ENCODE data around the gene JAZF1.

JAZF1 gene

DNA sequence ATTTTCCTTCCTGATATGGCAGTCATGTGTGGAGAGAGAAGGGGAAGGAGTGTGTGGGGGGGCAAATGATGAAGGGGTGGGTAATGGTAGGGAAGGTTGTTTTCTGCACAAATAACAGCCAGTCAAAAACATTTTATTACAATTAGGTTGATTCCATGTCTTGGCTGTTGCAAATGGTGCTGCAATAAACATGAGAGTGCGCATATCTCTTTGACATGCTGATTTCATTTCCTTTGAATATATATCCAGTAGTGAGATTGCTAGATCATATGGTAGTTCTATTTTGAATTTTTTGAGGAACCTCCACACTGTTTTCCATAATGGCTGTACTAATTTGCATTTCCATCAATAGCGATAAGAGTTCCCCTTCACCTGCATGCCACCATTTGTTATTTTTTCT is 10.6 kb upstream of the JAZF1 start:
- DNase-seq: no peak

DNA sequence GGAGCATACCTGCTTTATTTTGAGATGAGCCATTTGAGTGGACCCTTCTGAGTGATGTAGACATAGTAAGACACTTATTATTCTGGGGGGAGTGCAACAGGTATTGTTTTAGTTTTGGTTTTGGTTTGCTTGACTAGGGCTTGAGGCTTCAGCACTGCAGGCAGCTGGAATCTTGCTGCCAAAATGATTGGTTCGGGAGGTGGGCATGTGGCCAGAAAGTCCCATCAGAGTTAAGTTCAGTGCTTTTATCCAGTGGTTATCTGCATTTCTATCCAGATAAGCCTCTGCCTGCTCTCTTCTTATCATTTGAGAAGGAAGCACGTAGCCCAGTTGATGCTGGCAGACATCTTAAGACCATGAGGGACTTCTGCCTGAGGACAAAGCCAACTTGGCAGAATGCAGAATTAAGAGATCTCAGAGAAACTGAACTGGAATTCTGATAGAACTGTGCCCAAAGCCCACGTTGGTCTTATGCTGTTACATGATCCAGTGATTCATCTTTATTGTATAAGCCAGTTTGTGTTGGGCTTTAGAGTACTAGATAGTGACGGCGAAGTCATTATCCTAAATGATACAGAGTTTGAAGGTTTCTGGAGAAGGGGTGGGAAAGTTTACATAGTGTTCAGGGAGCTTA is 9.6 kb upstream of the JAZF1 start:
- no peak for DNase-seq

- DNase-seq: no peak
Measured at GRCh38 chr7:28187012-28187411, 6.4 kb upstream of the JAZF1 start.

DNA sequence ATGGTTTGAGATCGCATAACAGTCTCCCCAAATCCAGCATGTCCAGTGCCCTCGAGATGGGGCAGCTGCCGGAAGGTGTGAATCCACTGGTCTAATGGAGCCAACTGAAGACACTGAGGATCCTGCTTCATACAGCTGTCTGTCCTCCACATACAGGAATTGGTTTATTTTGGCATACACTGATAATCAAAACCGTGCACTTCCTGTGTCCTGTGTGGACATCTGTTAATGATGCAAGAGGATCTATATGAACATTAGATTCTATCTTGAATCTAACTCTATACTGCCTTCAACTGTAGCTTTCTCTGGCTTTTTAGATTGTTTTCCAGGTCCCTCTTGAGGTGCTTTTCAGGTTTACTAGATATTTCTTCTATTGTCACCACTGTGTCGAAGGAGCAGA is 3.0 kb upstream of the JAZF1 start:
- DNase-seq: no peak

- DNase-seq: no peak
Measured at GRCh38 chr7:28182071-28182471, 1.5 kb upstream of the JAZF1 start.

DNA sequence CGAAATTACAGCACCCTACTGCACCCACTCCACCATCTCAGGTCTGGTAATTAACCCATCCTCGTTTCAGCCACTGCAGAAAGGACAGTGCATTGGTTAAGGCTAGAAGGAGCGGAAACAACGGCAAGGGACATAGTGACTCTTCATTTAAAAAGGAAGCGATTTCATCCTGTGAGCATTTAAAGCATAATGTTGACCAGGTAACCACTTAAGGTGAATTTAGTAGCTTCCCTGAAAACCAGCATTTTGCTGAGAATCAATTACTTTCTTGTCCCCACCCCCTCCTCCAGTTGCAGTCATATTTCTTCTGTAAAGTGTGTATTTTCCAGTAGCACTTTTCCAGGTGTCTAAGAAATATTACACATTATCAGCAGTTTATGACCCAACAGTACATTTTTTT is 821 bp upstream of the JAZF1 start:
- DNase-seq: no peak

- no peak for DNase-seq
Measured at GRCh38 chr7:28180031-28180363, 598 bp downstream of the JAZF1 start.

DNA sequence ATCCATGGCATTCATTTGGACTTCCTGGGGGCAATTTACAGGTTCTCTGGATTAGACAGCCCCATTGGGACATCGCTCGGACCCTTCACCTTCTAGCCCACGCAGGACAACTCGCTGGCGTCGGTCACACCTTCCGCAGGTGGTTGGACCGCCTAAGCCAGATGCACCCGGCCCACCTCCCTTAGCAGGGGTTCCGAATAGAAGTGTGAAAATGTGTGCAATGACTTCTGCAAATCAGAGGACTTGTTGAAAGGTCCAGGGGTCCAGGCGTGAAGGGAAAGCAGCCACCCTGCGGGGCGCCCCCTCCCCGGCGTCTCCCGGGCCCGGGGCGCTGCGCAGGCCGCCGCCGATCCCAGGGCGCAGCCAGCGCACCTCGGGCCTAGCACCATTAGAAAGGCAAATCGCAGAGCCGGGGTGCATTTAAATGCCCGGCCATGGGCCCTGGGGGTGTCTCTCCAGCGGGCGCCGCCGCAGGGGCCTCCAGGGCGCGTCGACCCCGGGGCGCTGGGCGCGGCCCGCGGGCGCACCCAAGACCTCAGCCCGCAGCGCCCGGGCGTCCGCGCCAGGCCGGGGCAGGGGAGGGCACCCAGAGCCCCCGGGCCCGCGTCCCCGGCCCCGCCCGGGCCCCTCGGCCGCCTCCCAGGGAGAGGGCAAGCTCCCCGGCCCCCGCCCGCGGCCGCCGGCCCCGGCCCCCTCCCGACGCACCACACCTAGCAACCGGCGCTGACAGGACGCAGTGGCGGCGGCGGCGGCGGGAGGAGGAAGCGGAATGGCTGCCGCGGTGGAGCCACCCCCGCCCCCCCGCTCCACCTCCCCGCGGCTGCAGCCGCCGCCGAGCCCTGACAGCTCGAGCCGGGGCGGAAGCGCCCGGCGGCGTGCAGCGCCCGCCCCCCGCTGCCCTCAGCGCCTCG is 1.2 kb downstream of the JAZF1 start:
- DNase-seq: no peak

DNA sequence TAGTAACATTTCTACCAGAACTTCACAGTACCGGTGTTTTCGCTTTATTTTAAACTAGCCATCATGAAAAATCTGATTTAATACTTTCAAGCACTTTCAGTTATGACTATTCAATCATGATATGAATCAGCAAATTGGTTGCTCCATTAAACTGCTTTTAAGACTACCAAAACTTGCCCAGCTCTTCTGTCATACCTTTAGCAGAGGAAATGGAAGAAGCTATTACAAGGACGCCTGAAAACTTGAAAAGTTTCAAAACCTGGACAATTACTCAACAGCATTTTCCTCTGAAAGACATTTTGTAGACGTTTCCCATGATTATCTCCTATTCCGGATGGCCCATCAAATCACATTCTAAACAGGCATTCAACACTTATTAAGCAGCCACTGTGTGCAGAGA is 2.0 kb downstream of the JAZF1 start:
- DNase-seq: no peak

GRCh38 chr7:28177836-28178235 is 2.8 kb downstream of the JAZF1 start:
- DNase-seq: no peak

DNA sequence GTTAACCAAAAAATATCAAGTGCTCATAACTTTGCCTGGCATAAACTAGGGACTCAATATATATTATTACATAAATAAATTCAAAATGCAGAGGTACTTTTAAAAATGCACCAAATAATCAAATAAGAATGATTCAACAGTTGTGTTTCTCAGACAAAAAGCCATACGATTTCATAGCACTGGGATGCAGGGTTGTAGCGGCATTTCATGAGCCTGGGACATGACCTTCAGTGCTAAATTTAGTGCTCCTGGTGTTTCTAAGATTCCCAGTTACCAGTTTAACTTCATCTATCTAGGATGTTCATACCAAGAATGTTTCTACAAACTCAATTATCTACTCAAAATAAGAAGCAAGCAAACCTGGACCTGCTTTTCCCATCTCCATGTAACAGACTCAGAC is 4.0 kb downstream of the JAZF1 start:
- DNase-seq: no peak

DNA sequence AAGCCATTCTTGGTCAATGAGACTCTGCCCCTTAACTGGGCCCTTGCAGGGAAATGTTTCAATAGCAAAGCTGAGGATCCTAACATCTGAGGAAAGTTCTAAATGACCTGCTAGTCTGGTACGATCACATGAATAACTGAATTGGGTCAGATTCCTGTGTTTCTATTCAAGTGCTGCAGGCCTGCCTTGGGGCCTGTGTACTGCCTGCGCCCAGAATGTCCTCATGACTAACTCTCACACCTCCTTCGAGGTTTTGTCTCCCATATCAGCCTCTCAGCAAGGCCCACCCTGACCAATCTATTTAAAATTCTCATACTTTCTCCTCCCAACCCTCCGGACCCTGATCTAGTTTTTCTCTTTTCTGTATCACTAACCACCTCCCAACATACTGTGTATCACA is 4.4 kb downstream of the JAZF1 start:
- DNase-seq: no peak

DNA sequence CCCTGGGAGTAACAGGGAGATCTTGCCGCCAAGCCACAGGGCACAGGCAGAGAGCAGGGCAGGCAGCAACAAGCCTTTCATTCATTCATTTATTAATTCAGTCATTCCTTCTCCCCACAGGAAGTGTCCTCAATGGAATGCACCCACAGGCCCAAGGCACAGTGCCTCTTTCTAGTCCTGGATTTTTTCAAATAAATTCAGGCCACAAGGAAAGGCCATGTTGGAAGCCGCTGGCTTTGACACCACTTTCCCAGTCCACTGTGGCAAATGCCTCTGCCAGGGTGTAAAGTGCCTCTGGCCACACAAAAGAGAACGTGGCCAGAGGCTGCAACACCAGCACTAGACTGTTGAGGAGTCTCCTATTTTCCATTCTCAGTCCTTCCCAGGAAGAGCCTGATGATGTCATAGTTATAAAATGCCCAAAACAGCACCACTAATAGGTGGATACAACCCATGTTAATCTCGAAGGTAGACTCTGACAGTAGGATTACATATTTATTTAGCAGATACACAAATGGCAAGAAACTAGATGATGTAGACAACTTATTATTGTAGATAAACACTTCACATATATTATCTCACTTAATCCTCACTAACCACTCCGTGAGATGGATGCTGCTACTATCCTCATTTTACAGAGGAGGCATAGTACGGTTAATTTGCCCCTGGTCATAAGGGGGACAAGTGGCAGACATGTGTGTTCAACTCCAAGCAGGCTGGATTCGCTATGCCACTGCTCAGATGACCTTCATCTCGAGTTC is 5.5 kb downstream of the JAZF1 start:
- no peak for DNase-seq

- DNase-seq: no peak
Measured at GRCh38 chr7:28174442-28174841, 6.2 kb downstream of the JAZF1 start.

- DNase-seq: no peak
Measured at GRCh38 chr7:28173531-28173930, 7.1 kb downstream of the JAZF1 start.

DNA sequence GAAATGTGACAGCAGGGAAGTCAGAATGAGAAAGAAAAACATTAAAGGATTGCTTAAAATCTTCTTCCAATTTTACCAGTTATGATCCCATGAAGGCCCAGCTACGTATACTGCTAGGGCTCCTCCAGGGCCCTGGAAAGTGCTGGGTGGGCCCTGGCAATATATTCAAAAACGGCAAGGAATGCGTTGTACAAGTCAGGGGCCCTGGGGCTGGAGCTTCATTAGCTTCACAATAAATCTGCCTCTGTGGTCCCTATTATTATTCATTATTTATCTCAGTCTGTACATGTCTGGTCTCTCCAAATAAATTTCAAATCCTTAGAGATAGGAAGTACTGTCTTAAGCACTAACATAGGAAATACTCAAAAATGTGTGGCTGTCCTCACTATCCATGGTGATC is 7.6 kb downstream of the JAZF1 start:
- DNase-seq: no peak

- DNase-seq: no peak
Measured at GRCh38 chr7:28170701-28171100, 9.9 kb downstream of the JAZF1 start.

DNA sequence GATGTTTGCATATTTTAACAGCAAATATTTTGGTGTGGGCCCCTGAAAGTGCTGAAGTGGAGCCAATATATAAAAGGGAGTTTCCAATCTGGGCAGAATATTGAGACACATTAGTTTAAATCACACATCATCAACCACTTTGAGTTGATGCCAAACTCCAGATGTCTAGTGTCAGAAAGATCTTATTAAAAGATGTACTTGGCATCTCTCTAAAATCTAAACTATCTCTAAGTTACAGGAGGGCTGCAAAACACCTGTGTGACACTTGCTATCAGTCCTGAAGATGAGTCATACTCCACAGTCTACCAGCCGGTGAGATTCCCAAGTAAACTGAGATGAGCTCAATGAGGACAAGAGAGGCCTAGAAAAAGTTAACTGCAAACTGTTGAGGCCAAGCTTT is 11.4 kb downstream of the JAZF1 start:
- no peak for DNase-seq

DNA sequence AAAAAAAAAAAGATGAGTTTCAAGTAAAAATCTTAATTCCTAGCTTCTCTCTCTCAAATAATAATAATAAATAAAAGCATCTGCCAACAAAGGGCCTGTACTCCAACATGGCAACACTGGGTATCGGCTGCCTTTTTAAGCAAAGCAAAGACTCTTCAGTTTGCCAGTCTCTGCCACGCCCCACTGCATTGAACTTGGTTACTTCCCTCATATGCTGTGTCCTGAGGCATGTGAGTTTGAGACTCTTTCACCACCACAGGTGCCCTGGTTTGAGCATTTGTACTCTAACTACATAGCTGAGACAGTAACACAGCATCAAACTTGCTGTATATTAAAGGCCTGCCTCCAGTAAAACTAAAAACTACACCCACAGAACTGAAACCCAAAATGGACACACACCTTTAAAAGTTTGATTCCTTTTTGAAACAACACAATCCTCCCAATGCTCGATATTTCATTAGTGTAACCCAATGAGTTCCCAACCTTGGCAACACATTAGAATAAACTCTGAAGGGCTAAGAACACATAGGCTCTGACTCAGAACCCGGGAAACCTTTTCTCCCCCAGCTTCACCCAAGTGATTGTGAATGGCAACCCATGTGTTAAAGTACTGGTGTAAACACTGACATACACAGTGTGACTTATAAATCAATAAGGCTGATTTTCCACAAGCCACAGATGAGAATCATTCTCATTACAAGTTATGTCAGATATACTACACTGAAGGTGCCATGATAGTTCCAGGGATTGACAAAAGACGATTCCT is 12.0 kb downstream of the JAZF1 start:
- DNase-seq: no peak

DNA sequence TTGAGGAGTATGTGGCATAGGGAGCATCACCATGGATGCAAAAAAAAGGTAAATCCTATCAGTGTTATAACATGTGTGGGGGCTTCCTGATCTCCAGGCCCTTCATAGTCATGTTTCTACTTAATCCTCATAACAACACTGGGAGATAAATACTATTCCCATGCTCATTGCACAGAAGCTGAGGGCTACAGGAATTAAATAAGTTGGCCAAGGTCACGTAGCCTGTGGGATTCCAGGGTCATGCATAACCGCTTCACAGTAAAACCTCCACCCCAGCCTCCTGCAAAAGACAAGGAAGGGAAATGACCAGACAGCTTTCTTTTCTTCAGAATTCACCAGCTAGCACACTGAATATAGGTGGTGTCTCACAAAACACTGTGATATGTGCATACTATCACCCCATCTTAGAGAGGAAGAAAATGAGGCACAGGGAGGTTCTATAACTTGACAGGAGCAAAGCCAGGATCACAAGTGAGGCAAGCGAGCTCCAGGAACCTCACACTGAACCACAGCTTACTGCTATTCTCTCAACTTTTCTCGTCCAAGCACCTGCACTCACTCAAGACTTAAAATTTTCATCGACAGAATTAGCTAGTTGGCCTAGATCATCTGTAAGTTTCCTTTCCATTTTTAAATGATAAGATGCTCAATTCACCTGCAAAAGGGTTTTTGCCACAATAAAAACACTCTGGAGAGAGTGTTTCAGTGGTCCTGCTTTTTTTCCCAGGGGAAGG is 13.4 kb downstream of the JAZF1 start:
- DNase-seq: no peak

DNA sequence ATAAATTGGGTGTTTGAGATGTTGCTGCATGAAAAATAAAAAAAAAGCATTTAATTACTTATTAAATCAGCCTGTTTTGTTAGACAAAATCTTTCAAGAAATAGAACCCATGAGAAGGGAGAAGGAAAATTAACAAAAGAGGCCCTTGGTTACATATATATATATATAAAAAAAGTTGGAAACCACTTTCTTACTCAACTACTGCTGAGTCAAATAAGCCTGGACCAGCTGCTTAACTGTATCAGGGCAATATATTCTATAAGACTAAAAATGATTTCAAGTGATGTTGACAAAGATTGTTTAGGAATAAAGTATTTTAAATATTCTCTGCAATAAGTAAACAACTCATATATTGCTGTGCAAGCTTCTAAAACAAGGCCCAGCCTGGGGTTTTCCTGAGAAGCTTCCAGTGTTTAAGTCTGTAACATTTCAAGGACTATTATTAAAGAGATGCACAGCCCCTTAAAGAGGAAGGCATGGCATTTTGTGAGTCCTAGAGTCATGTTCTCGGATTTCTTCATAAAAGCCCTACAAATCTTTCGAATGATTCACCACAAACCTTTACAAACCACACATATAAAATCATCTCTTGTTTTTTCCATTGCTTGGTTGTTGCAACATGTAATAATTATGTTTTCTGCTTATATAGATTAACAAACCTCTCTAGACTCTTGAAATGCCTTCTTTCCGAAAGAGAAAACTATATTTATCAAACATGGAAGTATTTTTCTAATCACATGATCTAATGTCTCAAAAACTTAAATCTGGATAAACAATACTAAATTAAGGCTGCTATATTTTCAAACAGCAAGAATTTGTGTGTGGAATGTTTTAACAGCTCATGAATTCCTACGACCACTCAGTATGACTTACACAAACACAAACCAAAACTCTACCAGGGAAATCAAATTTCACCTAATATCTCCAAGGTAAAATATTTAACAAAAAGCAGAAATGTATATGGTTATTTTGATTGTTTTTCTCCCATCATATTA is 14.3 kb downstream of the JAZF1 start:
- no peak for DNase-seq

Measured in GOT3 (cell line).